ENCODE measurements around the gene DSCAML1.

The DSCAML1 gene

GRCh38 chr11:117831661-117832415 is 34.8 kb upstream of the DSCAML1 start:
- no peak for DNase-seq

- DNase-seq = no peak
These were observed 33.8 kb upstream of the DSCAML1 start for GRCh38 chr11:117830674-117831351.

- no peak for DNase-seq
These were observed 33.1 kb upstream of the DSCAML1 start for GRCh38 chr11:117830072-117830471.

GRCh38 chr11:117829369-117829725 is 32.3 kb upstream of the DSCAML1 start:
- no peak for DNase-seq

- DNase-seq = no peak
These were observed 31.8 kb upstream of the DSCAML1 start for GRCh38 chr11:117828611-117829368.

GRCh38 chr11:117827521-117828511 is 30.8 kb upstream of the DSCAML1 start:
- DNase-seq = peak; percentile 28

GRCh38 chr11:117826832-117827231 is 29.8 kb upstream of the DSCAML1 start:
- no peak for DNase-seq

- DNase-seq = no peak
These were observed 29.2 kb upstream of the DSCAML1 start for GRCh38 chr11:117826190-117826570.

GRCh38 chr11:117825538-117826189 is 28.6 kb upstream of the DSCAML1 start:
- DNase-seq = no peak

- DNase-seq = peak; percentile 29
These were observed 27.8 kb upstream of the DSCAML1 start, which contains the start of gene FXYD2 for GRCh38 chr11:117824571-117825537. TSS of gene FXYD2 (minus strand) at chr11:117824744. CDS start at chr11:117824678, 66 bp downstream.

GRCh38 chr11:117823946-117824420 is 27.0 kb upstream of the DSCAML1 start:
- DNase-seq = no peak

GRCh38 chr11:117823294-117823945 is 26.4 kb upstream of the DSCAML1 start:
- no peak for DNase-seq

GRCh38 chr11:117822074-117823033 is 25.3 kb upstream of the DSCAML1 start:
- no peak for DNase-seq

- DNase-seq = no peak
These were observed 24.4 kb upstream of the DSCAML1 start for GRCh38 chr11:117821431-117821830.

GRCh38 chr11:117820516-117820915 is 23.5 kb upstream of the DSCAML1 start:
- no peak for DNase-seq

- DNase-seq = peak; percentile 85
These were observed 23.1 kb upstream of the DSCAML1 start for GRCh38 chr11:117820071-117820470.

GRCh38 chr11:117819096-117820040 is 22.4 kb upstream of the DSCAML1 start:
- peak; percentile 63 for DNase-seq

Data from NCI-H2029 (cell line).